ENCODE results near the gene RPSA. TPM values are rescaled to one million over a fixed set of nuclear protein-coding genes. Genes with fewer than 3 reads are reported as not detected.

The RPSA gene
- total and polyA plus RNA-seq, 4 donors = 479 to 1,557 (median 952) TPM

Other genes with a start within 250 kb of the RPSA start
- gene XIRP1, start 214.1 kb upstream of the RPSA start, total RNA-seq = under 1 TPM in 1 of 2 donors, not detected in 1; 0.19 TPM
- under 1 TPM; 0.13 to 0.75 TPM for gene XIRP1, start 214.1 kb upstream of the RPSA start, polyA plus RNA-seq
- gene CX3CR1, start 126.7 kb upstream of the RPSA start, total RNA-seq = 1 to 10 TPM in 1 of 2 donors, under 1 TPM in 1; 0.94 to 6.5 TPM
- gene CX3CR1, start 126.7 kb upstream of the RPSA start, polyA plus RNA-seq = under 1 TPM; 0.18 to 0.50 TPM
- gene CCR8, start 77.0 kb upstream of the RPSA start, total RNA-seq = not detected
- not detected for gene CCR8, start 77.0 kb upstream of the RPSA start, polyA plus RNA-seq
- gene SLC25A38, start 23.4 kb upstream of the RPSA start, total RNA-seq = 10 to 100 TPM; 18.0 to 18.6 TPM
- 10 to 100 TPM; 25.7 to 31.2 TPM for gene SLC25A38, start 23.4 kb upstream of the RPSA start, polyA plus RNA-seq
- under 1 TPM in 1 of 2 donors, not detected in 1; 0.23 TPM for gene MOBP, start 61.0 kb downstream of the RPSA start, total RNA-seq
- under 1 TPM in 1 of 2 donors, not detected in 1; 0.03 TPM for gene MOBP, start 61.0 kb downstream of the RPSA start, polyA plus RNA-seq

All from aorta (tissue), 4 donors.